AG10803 (cell line): Measurements from ENCODE around the gene KMT5C.
A peak's percentile ranks its signal among the peaks of the same experiment; 100 is the strongest.

Experiments used
- DNase-seq: peaks from one replicate; pipeline ENCODE4 v3.0.0; 2010; ENCODE audit warnings: low read depth
- H3K4me3 ChIP-seq: 2 replicates; pipeline ENCODE4 v1.5.1; 2011; ENCODE audit warnings: mild to moderate bottlenecking, low read length, control low read depth
- TF ChIP-seq, protein P1 (sequence below): conservative IDR thresholded peaks from 2 replicates; pipeline ENCODE4 v1.5.1; 2011; ENCODE audit warnings: mild to moderate bottlenecking, low read length, control low read depth, inconsistent platforms

Gene KMT5C

DNA sequence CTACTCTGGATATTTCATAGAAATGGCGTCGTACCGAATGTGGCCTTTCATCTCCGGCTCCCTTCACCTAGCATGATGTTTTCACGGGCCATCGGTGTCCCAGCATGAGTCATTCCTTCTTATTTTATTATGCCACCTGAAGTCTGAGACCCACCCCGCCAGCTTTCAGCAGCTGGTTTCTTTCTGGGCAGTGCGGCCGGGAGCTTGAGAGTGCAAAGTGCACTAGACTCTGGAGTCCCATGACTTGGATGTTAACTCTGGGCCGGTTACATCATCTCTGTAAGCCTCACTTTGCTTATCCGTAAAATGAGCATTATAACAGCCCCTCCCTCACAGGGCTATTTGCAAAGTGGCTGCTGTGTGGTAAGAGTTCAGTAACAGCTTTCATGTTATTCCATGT, 5.8 kb upstream of the KMT5C start:
- DNase-seq = no peak
- TF ChIP-seq, protein P1, sequence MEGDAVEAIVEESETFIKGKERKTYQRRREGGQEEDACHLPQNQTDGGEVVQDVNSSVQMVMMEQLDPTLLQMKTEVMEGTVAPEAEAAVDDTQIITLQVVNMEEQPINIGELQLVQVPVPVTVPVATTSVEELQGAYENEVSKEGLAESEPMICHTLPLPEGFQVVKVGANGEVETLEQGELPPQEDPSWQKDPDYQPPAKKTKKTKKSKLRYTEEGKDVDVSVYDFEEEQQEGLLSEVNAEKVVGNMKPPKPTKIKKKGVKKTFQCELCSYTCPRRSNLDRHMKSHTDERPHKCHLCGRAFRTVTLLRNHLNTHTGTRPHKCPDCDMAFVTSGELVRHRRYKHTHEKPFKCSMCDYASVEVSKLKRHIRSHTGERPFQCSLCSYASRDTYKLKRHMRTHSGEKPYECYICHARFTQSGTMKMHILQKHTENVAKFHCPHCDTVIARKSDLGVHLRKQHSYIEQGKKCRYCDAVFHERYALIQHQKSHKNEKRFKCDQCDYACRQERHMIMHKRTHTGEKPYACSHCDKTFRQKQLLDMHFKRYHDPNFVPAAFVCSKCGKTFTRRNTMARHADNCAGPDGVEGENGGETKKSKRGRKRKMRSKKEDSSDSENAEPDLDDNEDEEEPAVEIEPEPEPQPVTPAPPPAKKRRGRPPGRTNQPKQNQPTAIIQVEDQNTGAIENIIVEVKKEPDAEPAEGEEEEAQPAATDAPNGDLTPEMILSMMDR = no peak
- no peak overlapping the region for H3K4me3 ChIP-seq

DNA sequence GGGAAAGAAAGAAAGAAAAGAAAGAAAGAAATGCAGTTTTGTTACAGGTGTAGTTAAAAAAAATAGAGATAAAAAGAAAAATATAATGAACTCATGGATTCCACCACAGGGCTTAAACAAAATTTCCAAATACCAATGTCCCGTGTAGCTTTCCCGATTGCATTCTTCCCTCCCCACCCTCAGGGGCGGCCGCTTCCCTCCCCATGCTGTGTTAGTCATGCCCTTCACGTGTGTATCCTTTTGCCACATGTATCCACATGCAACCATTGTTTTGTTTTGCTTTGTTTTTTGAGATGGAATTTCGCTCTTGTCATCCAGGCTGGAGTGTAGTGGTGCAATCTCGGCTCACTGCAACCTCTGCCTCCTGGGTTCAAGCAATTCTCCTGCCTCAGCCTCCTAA, 3.6 kb upstream of the KMT5C start:
- TF ChIP-seq, protein P1 = no peak
- no peak overlapping the region for H3K4me3 ChIP-seq
- DNase-seq = peak; percentile 85

DNA sequence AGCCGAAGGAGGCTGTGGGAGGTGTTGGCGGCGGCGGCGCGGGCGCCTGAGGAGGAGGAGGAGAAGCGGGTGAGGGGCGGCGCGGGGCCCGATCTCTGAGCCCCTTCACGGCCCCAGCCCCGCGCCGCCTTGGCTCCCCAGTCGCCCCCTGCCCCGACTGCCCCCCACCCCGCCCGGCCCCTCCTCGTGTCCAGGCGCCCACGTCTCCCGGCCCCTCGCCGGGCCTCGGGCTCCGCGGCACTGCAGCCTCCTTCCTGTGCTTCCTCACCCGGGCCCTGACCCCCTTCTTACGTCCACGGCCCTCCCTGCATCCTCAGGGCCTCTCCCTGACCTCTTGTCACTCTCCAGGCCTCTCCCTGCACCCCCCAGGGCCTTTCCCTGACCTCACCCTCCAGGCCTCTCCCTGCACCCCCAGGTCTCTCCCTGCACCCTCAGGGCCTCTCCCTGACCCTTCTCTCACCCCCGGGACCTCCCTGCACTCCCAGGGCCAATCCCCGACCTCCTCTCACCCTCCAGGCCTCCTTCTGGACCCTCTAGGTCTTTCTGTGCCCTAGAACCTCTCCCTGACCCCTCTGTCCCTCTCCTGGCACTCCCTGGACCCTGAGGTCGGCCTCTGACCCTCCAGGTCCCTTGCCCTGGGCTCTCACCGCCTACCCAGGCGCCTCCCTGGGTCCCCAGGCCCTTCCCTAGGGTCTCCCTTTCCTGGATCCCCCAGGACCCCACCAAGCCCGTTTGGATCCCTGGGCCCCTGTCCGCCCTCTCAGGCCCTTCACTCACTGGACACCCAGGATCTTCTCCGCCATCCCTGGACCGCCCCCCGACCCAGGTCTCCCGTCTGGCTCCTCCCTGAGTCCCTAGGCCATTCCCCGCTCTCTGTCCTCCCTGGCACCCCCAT, 460 bp downstream of the KMT5C start:
- peak overlapping the region; percentile 81 for H3K4me3 ChIP-seq
- TF ChIP-seq, protein P1 = no peak
- DNase-seq = no peak

DNA sequence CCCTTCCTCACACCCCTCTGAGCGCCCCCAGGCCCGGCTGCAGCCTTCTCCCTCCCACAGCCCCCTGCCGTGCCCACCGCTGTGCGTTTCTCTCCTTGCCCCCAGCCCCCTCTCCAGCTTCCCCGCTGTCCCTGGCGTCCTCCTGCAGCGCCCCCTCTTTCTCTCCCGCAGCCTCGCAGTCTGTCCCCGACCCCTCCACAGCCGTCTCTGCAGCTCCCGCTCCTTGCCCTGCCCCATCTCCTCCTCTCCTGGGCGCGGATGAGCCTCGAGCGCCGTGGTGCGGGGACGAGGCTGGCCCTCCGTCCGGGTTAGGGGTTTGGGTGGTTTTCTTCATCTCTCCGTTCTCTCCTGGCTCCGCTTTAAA, 1.1 kb downstream of the KMT5C start:
- no peak for DNase-seq
- H3K4me3 ChIP-seq = peak overlapping the region; percentile 81
- TF ChIP-seq, protein P1 = no peak; the same call in 1 of the 2 replicates

DNA sequence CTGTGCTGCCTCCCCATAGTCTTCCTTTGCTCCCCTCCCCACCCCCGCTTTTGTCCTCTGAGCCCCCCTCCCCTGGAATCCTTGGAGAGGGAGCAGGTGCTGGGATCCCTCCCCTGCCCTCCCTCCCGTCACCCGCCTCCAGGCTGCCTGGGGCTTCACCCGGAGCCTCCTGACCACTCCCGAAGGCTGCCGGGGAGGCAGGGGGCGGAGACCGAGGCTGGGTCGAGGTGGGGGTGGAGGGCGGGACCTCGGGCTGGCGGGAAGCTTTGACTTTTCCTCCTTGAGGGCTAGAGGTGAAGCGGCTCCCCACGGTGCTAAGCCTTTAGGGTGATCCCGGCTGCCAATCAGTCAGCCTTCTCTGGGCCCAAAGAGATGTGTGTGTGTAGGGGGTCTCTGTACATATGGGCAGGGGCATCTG, 1.5 kb downstream of the KMT5C start:
- TF ChIP-seq, protein P1 = no peak
- peak; percentile 53 for DNase-seq
- peak overlapping the region; percentile 81 for H3K4me3 ChIP-seq

DNA sequence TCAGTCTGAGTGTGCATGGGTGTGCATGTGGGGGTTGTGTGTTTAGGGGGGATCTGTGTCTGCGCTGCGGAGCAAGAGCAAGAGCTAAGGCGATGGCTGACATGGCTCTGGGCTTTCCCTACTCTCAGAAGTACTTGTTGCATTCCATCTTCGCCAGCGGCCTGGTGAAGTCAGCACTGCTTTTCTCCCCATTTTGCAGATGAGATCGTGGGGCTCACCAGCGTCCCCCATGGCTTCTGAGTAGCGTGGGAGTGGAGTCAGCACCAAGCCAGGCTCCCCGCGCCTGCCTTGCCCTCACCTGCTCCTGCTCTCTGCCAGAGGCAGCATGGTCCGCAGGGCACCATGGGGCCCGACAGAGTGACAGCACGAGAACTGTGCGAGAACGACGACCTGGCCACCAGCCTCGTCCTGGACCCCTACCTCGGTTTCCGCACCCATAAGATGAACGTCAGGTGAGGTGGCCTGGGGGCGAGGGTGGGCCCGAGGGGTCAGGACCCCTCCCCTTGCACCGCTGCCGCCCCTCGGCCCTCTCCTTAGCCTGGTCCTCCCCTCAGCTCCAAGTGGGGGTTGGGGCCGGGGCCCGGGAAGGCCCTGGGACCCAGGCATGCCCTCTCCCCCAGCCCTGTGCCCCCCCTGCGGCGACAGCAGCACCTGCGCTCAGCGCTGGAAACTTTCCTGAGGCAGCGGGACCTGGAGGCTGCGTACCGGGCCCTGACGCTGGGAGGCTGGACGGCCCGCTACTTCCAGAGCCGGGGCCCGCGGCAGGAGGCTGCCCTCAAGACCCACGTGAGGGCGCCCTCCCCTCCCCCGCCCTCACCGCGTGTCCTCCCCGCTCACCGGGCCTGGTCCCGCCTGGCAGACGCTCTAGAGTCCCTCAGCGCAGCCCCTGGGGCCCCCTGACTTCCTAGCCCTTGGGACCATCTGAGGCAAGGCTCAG, 2.2 kb downstream of the KMT5C start:
- H3K4me3 ChIP-seq = peak overlapping the region; percentile 81; the same call in 1 of the 2 replicates
- TF ChIP-seq, protein P1 = no peak
- DNase-seq = no peak
